HL-60 (cell line): ENCODE data around the gene SYT9.

ENCODE experiments used
- DNase-seq, 2 experiments: peaks; one replicate each; pipeline ENCODE4 v3.0.0-alpha.2; 2010 to 2020; ENCODE audit warnings: low read depth in 1 of 2, low spot score in 1 of 2
- H3K27ac ChIP-seq: fragments of 250-450 bp; sonication (Bioruptor Pico); replicated peaks from 2 replicates; pipeline ENCODE4 v1.5.1; 2020; ENCODE audit warnings: mild to moderate bottlenecking, moderate library complexity
- H3K27me3 ChIP-seq: fragments of 250-450 bp; sonication (Bioruptor Pico); 2 replicates; pipeline ENCODE4 v1.5.1; 2021; ENCODE audit warnings: mild to moderate bottlenecking, moderate library complexity; ENCODE audit not compliant: insufficient read depth, poor library complexity, severe bottlenecking
- H3K4me3 ChIP-seq: replicated peaks from 2 replicates; pipeline ENCODE4 v1.5.1; 2011; ENCODE audit warnings: mild to moderate bottlenecking, control low read depth, low read length; ENCODE audit not compliant: insufficient read depth
- GABPA ChIP-seq: IDR thresholded peaks from 2 replicates; pipeline ENCODE4 v1.6.1; 2012; ENCODE audit warnings: low read depth
- POLR2AphosphoS5 ChIP-seq: IDR thresholded peaks from 2 replicates; pipeline ENCODE4 v1.6.1; 2012; ENCODE audit warnings: low read depth
- SPI1 ChIP-seq: IDR thresholded peaks from 2 replicates; pipeline ENCODE4 v1.6.1; 2012; ENCODE audit warnings: low read depth, mild to moderate bottlenecking, borderline replicate concordance
- TF ChIP-seq, protein P1 (sequence below): IDR thresholded peaks from 2 replicates; pipeline ENCODE4 v1.6.1; 2012; ENCODE audit warnings: low read depth; ENCODE audit not compliant: insufficient replicate concordance
- TF ChIP-seq, protein P2 (sequence below): IDR thresholded peaks from one replicate; pipeline ENCODE4 v1.5.1; 2011; ENCODE audit warnings: low read length, control low read depth, inconsistent platforms; ENCODE audit not compliant: insufficient read depth

Gene SYT9

DNA sequence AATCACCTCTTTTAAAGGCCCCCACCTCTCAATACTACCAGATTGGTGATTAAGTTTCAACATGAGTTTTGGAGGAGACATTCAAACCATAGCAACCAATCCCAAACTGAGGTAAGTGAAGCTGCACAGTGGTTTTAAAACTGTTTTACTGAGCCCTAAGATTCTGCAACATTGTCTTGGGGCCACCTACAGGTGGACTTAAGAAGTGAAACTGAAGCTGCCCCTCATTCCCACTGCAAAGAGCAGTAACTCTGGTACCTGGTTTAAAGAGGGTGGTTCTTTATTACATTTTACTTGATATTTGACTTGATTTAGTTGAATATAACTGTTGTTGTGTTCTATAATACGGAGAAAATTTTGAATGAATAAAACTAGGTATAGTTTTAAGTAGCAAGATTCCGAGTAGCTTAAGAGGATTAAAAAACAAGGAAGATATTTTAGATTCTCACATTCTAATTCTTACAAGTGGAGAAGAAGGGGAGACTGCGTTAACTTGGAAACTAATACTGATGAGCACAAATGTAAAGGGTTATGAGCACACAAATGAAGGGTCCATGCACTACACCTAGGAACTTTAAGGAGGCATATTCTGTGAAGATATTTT lies 26.7 kb downstream of the SYT9 start:
- TF ChIP-seq, protein P1, sequence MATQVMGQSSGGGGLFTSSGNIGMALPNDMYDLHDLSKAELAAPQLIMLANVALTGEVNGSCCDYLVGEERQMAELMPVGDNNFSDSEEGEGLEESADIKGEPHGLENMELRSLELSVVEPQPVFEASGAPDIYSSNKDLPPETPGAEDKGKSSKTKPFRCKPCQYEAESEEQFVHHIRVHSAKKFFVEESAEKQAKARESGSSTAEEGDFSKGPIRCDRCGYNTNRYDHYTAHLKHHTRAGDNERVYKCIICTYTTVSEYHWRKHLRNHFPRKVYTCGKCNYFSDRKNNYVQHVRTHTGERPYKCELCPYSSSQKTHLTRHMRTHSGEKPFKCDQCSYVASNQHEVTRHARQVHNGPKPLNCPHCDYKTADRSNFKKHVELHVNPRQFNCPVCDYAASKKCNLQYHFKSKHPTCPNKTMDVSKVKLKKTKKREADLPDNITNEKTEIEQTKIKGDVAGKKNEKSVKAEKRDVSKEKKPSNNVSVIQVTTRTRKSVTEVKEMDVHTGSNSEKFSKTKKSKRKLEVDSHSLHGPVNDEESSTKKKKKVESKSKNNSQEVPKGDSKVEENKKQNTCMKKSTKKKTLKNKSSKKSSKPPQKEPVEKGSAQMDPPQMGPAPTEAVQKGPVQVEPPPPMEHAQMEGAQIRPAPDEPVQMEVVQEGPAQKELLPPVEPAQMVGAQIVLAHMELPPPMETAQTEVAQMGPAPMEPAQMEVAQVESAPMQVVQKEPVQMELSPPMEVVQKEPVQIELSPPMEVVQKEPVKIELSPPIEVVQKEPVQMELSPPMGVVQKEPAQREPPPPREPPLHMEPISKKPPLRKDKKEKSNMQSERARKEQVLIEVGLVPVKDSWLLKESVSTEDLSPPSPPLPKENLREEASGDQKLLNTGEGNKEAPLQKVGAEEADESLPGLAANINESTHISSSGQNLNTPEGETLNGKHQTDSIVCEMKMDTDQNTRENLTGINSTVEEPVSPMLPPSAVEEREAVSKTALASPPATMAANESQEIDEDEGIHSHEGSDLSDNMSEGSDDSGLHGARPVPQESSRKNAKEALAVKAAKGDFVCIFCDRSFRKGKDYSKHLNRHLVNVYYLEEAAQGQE, result no peak
- TF ChIP-seq, protein P2, sequence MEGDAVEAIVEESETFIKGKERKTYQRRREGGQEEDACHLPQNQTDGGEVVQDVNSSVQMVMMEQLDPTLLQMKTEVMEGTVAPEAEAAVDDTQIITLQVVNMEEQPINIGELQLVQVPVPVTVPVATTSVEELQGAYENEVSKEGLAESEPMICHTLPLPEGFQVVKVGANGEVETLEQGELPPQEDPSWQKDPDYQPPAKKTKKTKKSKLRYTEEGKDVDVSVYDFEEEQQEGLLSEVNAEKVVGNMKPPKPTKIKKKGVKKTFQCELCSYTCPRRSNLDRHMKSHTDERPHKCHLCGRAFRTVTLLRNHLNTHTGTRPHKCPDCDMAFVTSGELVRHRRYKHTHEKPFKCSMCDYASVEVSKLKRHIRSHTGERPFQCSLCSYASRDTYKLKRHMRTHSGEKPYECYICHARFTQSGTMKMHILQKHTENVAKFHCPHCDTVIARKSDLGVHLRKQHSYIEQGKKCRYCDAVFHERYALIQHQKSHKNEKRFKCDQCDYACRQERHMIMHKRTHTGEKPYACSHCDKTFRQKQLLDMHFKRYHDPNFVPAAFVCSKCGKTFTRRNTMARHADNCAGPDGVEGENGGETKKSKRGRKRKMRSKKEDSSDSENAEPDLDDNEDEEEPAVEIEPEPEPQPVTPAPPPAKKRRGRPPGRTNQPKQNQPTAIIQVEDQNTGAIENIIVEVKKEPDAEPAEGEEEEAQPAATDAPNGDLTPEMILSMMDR, result peak; percentile 53
- TF ChIP-seq POLR2AphosphoS5 (no peak), SPI1 (no peak), GABPA (no peak)
- no peak overlapping the region for H3K27ac ChIP-seq
- no peak for DNase-seq
- H3K27me3 ChIP-seq, result no peaks in the 10 kb centered on the region
- no peak overlapping the region for H3K4me3 ChIP-seq

DNA sequence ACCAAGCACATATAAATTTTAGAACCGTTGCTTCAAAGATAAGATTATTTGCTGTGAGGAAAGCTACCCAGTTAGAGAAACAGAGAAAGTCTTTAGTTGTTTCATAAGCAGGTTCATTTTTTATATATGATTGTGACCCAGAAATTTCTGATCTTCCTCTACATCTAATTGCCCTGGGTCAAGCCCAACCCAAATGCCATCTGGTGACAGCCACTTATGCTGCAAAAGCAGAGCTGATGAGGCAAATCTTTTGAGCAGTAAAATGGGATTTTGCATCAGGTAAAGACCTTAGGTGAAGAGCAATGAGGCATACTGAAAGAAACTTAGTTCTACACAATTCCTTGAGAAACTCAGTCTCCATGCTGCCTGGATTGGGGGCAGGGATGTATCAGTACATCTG lies 28.0 kb downstream of the SYT9 start:
- Histone ChIP-seq H3K4me3 (no peak overlapping the region), H3K27ac (no peak overlapping the region)
- TF ChIP-seq POLR2AphosphoS5, result no peak
- TF ChIP-seq, protein P1, result no peak
- TF ChIP-seq SPI1, result no peak
- TF ChIP-seq, protein P2, result no peak
- no peak for TF ChIP-seq GABPA

DNA sequence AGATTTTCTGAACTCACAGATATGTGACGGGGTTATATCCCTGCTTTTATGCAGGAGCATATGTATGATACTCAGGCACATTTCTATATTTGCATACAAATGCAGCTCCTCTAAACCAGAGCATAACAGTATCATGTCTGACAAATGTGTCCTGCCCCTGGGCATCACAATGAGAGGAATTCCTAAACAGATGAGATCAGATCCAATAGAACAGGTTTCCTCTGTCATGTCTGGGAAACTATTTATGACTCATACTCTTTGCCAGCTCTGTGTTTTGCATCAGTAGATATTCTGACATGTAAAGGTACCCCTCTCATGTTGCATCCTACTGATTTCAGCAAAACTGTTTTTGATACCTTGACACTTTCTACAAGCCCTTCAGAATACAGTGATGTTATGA lies 29.4 kb downstream of the SYT9 start:
- no peak for DNase-seq
- Histone ChIP-seq H3K4me3 (no peak overlapping the region), H3K27ac (no peak overlapping the region), H3K27me3 (no peaks in the 10 kb centered on the region)
- TF ChIP-seq POLR2AphosphoS5 (no peak), SPI1 (no peak), GABPA (no peak)
- TF ChIP-seq, protein P1, result no peak
- TF ChIP-seq, protein P2, result no peak

More for the DNA sequence above, 28.0 kb downstream of the SYT9 start:
- DNase-seq, result no peak
- no peaks in the 10 kb centered on the region for H3K27me3 ChIP-seq
